Measurements from ENCODE around the gene CRYBB3. TPM values are rescaled to one million over a fixed set of nuclear protein-coding genes. Genes with fewer than 3 reads are reported as not detected.

The CRYBB3 gene
- total RNA-seq, 1 experiment from 2014 or later = 0.39 TPM

- H2BK5ac ChIP-seq (ENCODE audit: insufficient read length, low read length) = no peak overlapping the region
- DNase-seq = no peak
- H2BK20ac ChIP-seq (ENCODE audit: low read depth, low read length, poor library complexity, severe bottlenecking) = no peak overlapping the region
- H3K79me2 ChIP-seq (ENCODE audit: insufficient read depth, low read length) = no peaks in the 10 kb centered on the region
- H3K14ac ChIP-seq (ENCODE audit: insufficient read depth, low read length) = no peak overlapping the region
- no peak overlapping the region for H4K91ac ChIP-seq (ENCODE audit: insufficient read length, low read depth, low read length)
- Mint-ChIP-seq H3K36me3 (ENCODE audit: insufficient read depth in 1 of 3, low read depth in 3 of 3) (peaks cover 11 to 27% (median 15%) of the 10 kb centered on the region in 3 experiments), H3K9me3 (peaks cover 0 to 2% of the 10 kb centered on the region in 2 experiments; a peak in 1 of 5 replicates), H3K27ac (no peak overlapping the region; a peak in 2 of 7 replicates), H3K4me3 (no peak overlapping the region), H3K4me1 (peaks cover 9% of the 10 kb centered on the region in 2 experiments), H3K27me3 (ENCODE audit: low read depth) (no peaks in the 10 kb centered on the region)
- no peak overlapping the region for H2BK15ac ChIP-seq (ENCODE audit: low read depth, low read length)
- TF ChIP-seq CTCF (conservative IDR thresholded peaks at IDR 0.05) = no peak
- no peak overlapping the region for H3K4ac ChIP-seq (ENCODE audit: low read depth, low read length)
- H3K9ac ChIP-seq (ENCODE audit: extremely low read depth, insufficient read length, low read length) = no peak overlapping the region
- H3K23ac ChIP-seq (ENCODE audit: insufficient read length, low read depth, low read length) = no peak overlapping the region
- H2AK5ac ChIP-seq (ENCODE audit: insufficient read length, low read length) = no peak overlapping the region
- no peaks in the 10 kb centered on the region for H3K79me1 ChIP-seq (ENCODE audit: insufficient read depth, low read depth, low read length, poor library complexity, severe bottlenecking)
- H4K8ac ChIP-seq (replicated peaks; ENCODE audit: insufficient read length, low read depth, low read length) = no peak overlapping the region
- no peak overlapping the region for H3K18ac ChIP-seq (ENCODE audit: insufficient read length, low read depth, low read length)
- no peaks in the 10 kb centered on the region for H3K23me2 ChIP-seq (ENCODE audit: insufficient read length, low read depth, low read length, poor library complexity, severe bottlenecking)
- no peak overlapping the region for H3K4me2 ChIP-seq (ENCODE audit: insufficient read depth, insufficient read length, low read length)
- H3K4me1 ChIP-seq (ENCODE audit: insufficient read depth, low read length) = no peaks in the 10 kb centered on the region
- H3K56ac ChIP-seq (ENCODE audit: insufficient read length, low read depth, low read length) = no peak overlapping the region
- H2AFZ ChIP-seq (ENCODE audit: low read length) = no peak overlapping the region
- no peaks in the 10 kb centered on the region; the same call in 1 of the 2 replicates for H3K27me3 ChIP-seq (ENCODE audit: insufficient read depth, low read length)
- H2BK12ac ChIP-seq (ENCODE audit: insufficient read length, low read depth, low read length) = no peak overlapping the region
- no CpG with 5 or more reads among the region's 3 CpGs for WGBS (ENCODE audit: extremely low coverage, insufficient read length, low lambda C conversion rate)
- H4K5ac ChIP-seq (ENCODE audit: insufficient read length, low read depth, low read length) = no peak overlapping the region
- H2BK120ac ChIP-seq (ENCODE audit: low read depth, low read length, poor library complexity, severe bottlenecking) = no peak overlapping the region
- no peaks in the 10 kb centered on the region for H3K9me3 ChIP-seq (ENCODE audit: control insufficient read depth, low read depth, low read length)
- no peak overlapping the region for H3T11ph ChIP-seq (ENCODE audit: low read length)
- no peaks in the 10 kb centered on the region for H4K20me1 ChIP-seq (ENCODE audit: control insufficient read depth, insufficient read depth, insufficient read length)
- no peak overlapping the region for H3K27ac ChIP-seq (ENCODE audit: insufficient read length, low read depth, low read length)
These were observed 22.9 kb upstream of the CRYBB3 start for GRCh38 chr22:25176799-25177198.

All from H9 (cell line).